Activated CD8-positive, alpha-beta T cell treated with anti-CD3 and anti-CD28 coated beads for 36 hours (primary cell): ENCODE results near the gene NOTCH2. TPM values are rescaled to one million over a fixed set of nuclear protein-coding genes. Genes with fewer than 3 reads are reported as not detected.

Source experiments
- ATAC-seq: fragments of 200-7000 bp; cut with Tn5 transposase; one replicate; pipeline ENCODE4 v1.10.0; 2021; ENCODE audit warnings: mild to moderate bottlenecking, moderate library complexity
- CTCF ChIA-PET: fragments of 350-600 bp; sonication (Branson Sonifier 250); formaldehyde crosslinking; loops from one replicate; lab custom pipeline; 2021; ENCODE audit warnings: antibody characterized with exemption; lab: Charles Lee
- POLR2A ChIA-PET: fragments of 350-600 bp; sonication (Branson Sonifier 250); formaldehyde crosslinking; loops from one replicate; lab custom pipeline; 2021; ENCODE audit warnings: antibody characterized with exemption; lab: Charles Lee
- DNase-seq: peaks from one replicate; pipeline ENCODE4 v3.0.0-alpha.2; 2020
- H3K27ac Mint-ChIP-seq: one replicate; pipeline ENCODE4 v1.8.0; 2021; ENCODE audit warnings: mild to moderate bottlenecking, mixed read lengths
- H3K27me3 Mint-ChIP-seq: one replicate; pipeline ENCODE4 v1.8.0; 2021; ENCODE audit warnings: mixed read lengths
- H3K36me3 Mint-ChIP-seq: one replicate; pipeline ENCODE4 v1.8.0; 2021; ENCODE audit warnings: low read depth, mixed read lengths
- H3K4me1 Mint-ChIP-seq: one replicate; pipeline ENCODE4 v1.8.0; 2021; ENCODE audit warnings: low read depth, mixed read lengths
- H3K4me3 Mint-ChIP-seq: one replicate; pipeline ENCODE4 v1.8.0; 2021; ENCODE audit warnings: mild to moderate bottlenecking, moderate library complexity, mixed read lengths
- H3K9me3 Mint-ChIP-seq: one replicate; pipeline ENCODE4 v1.8.0; 2021; ENCODE audit warnings: mixed read lengths
- intact Hi-C: fragments of 100-400 bp; cut with micrococcal nuclease; formaldehyde crosslinking; loops from one replicate; pipeline ENCODE4 v1.10.0; 2022
- total RNA-seq, 2 experiments: library from RNA; stranded (reverse); gene quantifications; one replicate each; pipeline ENCODE4 v1.2.3, GENCODE V29; 2021
- TF ChIP-seq, protein P1 (sequence below): fragments of 200-600 bp; IDR thresholded peaks from one replicate; pipeline ENCODE4 v1.8.0; 2022; ENCODE audit warnings: antibody characterized with exemption, mild to moderate bottlenecking

Gene NOTCH2
- total RNA-seq, 2 experiments from 2014 or later: 37.6 to 41.3 TPM

DNA sequence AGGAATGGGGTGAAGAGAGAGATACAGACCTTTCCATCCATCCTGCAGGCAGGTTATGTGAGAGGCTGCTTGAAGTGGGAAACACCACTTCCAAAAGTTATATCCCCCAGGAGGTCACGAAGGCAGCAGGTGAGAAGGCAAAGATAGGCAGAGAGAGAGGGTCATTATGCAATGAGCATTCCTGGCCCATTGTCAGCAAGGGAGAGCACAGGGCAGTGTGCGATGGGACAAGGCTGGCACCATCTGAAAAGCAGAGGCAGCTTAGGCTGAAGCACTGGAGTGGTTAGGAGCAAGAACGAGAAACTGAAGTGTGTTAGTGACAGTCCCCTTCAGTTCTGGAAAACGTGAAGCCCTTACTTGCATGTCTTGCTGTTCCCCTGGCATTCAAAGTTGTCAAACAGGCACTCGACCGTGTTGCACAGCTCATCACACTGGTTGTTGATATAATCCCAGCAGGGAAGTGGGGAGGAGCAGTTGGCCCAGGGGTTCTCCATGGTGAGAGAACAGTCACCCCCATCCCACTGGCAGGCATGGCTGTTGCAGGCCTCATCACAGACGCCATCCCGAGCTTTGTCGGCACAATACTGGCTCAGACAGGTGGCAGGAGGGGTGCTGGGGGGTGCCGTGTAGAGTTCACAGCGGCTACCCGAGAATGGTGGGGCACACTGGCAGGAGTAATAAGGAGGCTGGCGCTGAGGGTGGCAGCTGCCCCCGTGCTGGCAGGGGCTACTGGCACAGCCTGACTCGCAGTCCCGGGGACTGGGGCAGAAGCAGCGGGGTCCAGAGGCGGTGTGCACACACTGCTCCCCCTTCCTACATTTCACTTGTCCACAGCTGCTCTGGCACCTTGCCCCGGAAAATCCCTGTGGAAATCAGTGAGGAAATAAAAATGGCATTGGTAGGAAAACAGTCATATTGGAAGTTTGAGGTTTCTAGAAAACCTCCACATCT is 144.2 kb downstream of the NOTCH2 start:
- ChIA-PET POLR2A (interaction anchor here (1.2 kb wide), 1 partner anchor 10 kb away, joined by 3 read pairs; no protein-coding TSS in a partner anchor), CTCF (interaction anchor here (1.0 kb wide), 1 partner anchor 39 kb away, joined by 3 read pairs; no protein-coding TSS in a partner anchor)
- no peaks in the 10 kb centered on the region for H3K9me3 Mint-ChIP-seq
- ATAC-seq: no peak
- no peaks in the 10 kb centered on the region for H3K27me3 Mint-ChIP-seq
- DNase-seq: no peak
- TF ChIP-seq, protein P1, sequence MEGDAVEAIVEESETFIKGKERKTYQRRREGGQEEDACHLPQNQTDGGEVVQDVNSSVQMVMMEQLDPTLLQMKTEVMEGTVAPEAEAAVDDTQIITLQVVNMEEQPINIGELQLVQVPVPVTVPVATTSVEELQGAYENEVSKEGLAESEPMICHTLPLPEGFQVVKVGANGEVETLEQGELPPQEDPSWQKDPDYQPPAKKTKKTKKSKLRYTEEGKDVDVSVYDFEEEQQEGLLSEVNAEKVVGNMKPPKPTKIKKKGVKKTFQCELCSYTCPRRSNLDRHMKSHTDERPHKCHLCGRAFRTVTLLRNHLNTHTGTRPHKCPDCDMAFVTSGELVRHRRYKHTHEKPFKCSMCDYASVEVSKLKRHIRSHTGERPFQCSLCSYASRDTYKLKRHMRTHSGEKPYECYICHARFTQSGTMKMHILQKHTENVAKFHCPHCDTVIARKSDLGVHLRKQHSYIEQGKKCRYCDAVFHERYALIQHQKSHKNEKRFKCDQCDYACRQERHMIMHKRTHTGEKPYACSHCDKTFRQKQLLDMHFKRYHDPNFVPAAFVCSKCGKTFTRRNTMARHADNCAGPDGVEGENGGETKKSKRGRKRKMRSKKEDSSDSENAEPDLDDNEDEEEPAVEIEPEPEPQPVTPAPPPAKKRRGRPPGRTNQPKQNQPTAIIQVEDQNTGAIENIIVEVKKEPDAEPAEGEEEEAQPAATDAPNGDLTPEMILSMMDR: no peak
- no peaks in the 10 kb centered on the region for H3K4me1 Mint-ChIP-seq
- H3K36me3 Mint-ChIP-seq: peaks cover 38% of the 10 kb centered on the region
- no peak overlapping the region for H3K27ac Mint-ChIP-seq
- H3K4me3 Mint-ChIP-seq: no peak overlapping the region
- intact Hi-C loops: no loop called here

DNA sequence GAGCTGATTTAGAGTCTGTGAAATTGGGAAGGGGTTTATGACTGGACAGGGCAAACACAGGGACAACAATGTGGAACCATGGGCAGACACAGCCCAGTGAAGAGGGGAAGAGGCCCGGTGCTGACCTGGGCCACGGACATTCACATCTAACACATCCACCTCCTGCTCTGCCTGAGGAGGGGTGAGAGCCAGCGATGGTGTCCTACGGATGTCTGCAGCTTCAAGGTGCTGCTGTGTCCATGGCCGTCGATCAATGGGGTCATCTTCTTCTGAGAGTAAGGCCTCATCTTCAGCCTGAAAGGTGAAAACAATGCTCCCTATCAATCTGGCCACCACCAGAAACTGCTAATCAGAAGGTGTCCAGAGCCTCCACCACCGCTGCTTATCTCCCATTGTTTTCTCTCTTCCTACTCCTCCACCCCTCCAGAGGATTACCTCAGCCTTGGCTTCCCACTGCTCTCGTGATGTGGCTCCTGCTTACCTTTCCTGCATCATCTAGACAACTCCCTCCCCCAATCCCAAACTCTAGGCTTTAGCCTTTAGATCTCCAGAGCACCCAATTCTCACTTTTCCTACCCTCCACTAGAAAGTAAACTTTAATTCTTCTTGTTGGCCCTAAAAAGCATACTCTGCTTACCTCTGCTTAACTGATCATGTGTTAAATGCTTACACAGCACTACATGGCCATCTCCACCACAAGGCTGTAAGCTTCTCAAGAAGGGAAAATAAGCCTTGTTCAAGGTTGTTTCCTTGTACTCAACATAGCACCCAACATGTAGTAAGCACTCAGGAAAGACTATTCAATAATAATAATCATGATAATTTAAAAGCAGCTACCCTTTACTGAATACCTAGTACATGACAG is 149.1 kb downstream of the NOTCH2 start:
- Mint-ChIP-seq H3K4me3 (no peak overlapping the region), H3K36me3 (peaks cover 42% of the 10 kb centered on the region), H3K27me3 (no peaks in the 10 kb centered on the region), H3K27ac (no peak overlapping the region), H3K9me3 (no peaks in the 10 kb centered on the region), H3K4me1 (no peaks in the 10 kb centered on the region)
- TF ChIP-seq, protein P1: no peak
- DNase-seq (no peak), ATAC-seq (no peak)
- ChIA-PET CTCF (interaction anchor here (2.6 kb wide), 1 partner anchor 28 kb away, joined by 6 read pairs; no protein-coding TSS in a partner anchor), POLR2A (no interaction called here)
- intact Hi-C loops: no loop called here

DNA sequence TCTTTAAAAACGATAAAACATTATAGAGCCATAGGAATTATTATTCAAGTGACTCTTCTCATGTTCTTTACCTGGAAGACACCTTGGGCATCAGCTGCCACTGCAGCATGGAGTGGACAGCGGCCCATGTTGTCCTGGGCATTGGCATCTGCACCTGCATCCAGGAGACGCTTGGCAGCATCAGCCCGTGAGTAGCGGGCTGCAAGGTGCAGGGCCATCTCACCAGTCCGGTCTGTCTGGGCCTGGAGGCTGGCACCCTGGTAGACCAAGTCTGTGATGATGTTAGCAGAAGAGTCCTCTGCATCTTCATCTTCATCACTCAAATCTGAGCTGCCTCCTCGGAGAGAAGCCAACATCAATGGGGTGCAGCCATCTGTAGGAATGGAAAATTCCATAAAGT is 150.2 kb downstream of the NOTCH2 start:
- POLR2A ChIA-PET: no interaction called here
- H3K27ac Mint-ChIP-seq: no peak overlapping the region
- ATAC-seq: no peak

DNA sequence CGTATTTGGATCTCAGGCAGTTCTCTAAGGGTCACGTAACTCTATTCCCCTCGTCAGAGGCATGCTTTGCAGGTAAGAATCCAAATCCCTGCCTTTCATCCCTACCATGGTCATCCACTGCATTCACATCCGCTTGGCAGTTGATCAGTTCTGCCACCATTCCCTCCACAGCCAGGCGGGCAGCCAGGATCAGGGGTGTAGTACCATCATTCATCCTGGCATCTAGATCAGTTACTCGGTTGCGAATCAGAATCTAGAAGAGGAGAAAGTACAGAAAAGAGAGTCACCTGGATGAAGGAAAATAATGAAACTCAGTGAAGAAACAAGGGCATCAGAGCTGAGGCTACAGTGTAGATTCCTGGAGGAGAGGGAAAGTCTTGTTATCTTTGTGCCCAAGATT is 151.2 kb downstream of the NOTCH2 start:
- Mint-ChIP-seq H3K27ac (no peak overlapping the region), H3K4me1 (no peaks in the 10 kb centered on the region), H3K9me3 (no peaks in the 10 kb centered on the region), H3K4me3 (no peak overlapping the region), H3K27me3 (no peaks in the 10 kb centered on the region), H3K36me3 (peaks cover 44% of the 10 kb centered on the region)
- no peak for ATAC-seq
- TF ChIP-seq, protein P1: no peak
- ChIA-PET POLR2A (no interaction called here), CTCF (no interaction called here)
- no peak for DNase-seq
- intact Hi-C loops: no loop called here

More for the DNA sequence above, 150.2 kb downstream of the NOTCH2 start:
- DNase-seq: no peak
- H3K4me3 Mint-ChIP-seq: no peak overlapping the region
- H3K36me3 Mint-ChIP-seq: peaks cover 47% of the 10 kb centered on the region
- TF ChIP-seq, protein P1: no peak
- CTCF ChIA-PET: interaction anchor here (0.6 to 2.6 kb wide), 2 partner anchors 24 to 29 kb away, joined by 3 to 6 read pairs; no protein-coding TSS in a partner anchor
- intact Hi-C loops: no loop called here
- no peaks in the 10 kb centered on the region for H3K9me3 Mint-ChIP-seq
- no peaks in the 10 kb centered on the region for H3K4me1 Mint-ChIP-seq
- no peaks in the 10 kb centered on the region for H3K27me3 Mint-ChIP-seq
